A549 treated with AZD2906 at 1 μM for 4 hours (cell line): ENCODE data around the gene PHF5A. TPM values are rescaled to one million over a fixed set of nuclear protein-coding genes. Genes with fewer than 3 reads are reported as not detected.

Experiments used
- total RNA-seq: library from RNA; stranded (reverse); fragments of 200-300 nt; extraction: Qiagen RNA extraction; gene quantifications from 5 replicates; pipeline ENCODE4 v1.2.3, GENCODE V29; 2022

The PHF5A gene
- 56.1 to 71.7 TPM (median 63.8 TPM) in 5 replicates for total RNA-seq

GRCh38 chr22:41468381-41469217, at the start of gene PHF5A, which contains the start of gene ACO2:
TSS of gene PHF5A (minus strand) at chr22:41468692. CDS start at chr22:41468653, 39 bp downstream.
TSS of gene ACO2 (plus strand) at chr22:41469117. CDS start at chr22:41469147, 30 bp downstream.

GRCh38 chr22:41446639-41447434, 21.7 kb downstream of the PHF5A start, which contains the start of gene TOB2:
TSS of gene TOB2 (minus strand) at chr22:41446801. CDS start at chr22:41437345, 9,456 bp downstream.

Other genes with a start within 250 kb of the PHF5A start
- gene CHADL, start 227.8 kb downstream of the PHF5A start, total RNA-seq = 0.10 TPM in 1 of 5 replicates, not detected in the others
- 74.0 to 92.4 TPM (median 87.6 TPM) in 5 replicates for gene RANGAP1, start 182.5 kb downstream of the PHF5A start, total RNA-seq
- 19.4 to 24.1 TPM (median 21.0 TPM) in 5 replicates for gene ZC3H7B, start 167.2 kb downstream of the PHF5A start, total RNA-seq
- 0.86 to 1.0 TPM (median 0.92 TPM) in 5 replicates for gene TEF, start 86.8 kb downstream of the PHF5A start, total RNA-seq
- 24.3 to 26.4 TPM (median 25.9 TPM) in 5 replicates for gene TOB2, start 21.9 kb downstream of the PHF5A start, total RNA-seq
- 48.1 to 49.8 TPM (median 49.3 TPM) in 5 replicates for gene ACO2, start 425 bp upstream of the PHF5A start, total RNA-seq
- gene POLR3H, start 75.8 kb upstream of the PHF5A start, total RNA-seq = 24.3 to 47.1 TPM (median 40.7 TPM) in 5 replicates
- 1.9 to 3.0 TPM (median 2.1 TPM) in 5 replicates for gene CSDC2, start 92.3 kb upstream of the PHF5A start, total RNA-seq
- gene PMM1, start 121.1 kb upstream of the PHF5A start, total RNA-seq = 26.3 to 31.9 TPM (median 30.1 TPM) in 5 replicates
- gene DESI1, start 152.4 kb upstream of the PHF5A start, total RNA-seq = 12.9 to 15.0 TPM (median 14.6 TPM) in 5 replicates
- gene XRCC6, start 152.6 kb upstream of the PHF5A start, total RNA-seq = 274 to 333 TPM (median 295 TPM) in 5 replicates
- gene SNU13, start 220.2 kb upstream of the PHF5A start, total RNA-seq = 96.4 to 198 TPM (median 177 TPM) in 5 replicates
- gene MEI1, start 230.8 kb upstream of the PHF5A start, total RNA-seq = not detected in 5 replicates